ENCODE data around the gene MICU1. TPM values are rescaled to one million over a fixed set of nuclear protein-coding genes. Genes with fewer than 3 reads are reported as not detected.

Gene MICU1
- total and polyA plus RNA-seq, 8 donors, result 9.4 to 21.7 (median 12.6) TPM

GRCh38 chr10:72525277-72525676, 100.6 kb downstream of the MICU1 start:
- no peaks in the 10 kb centered on the region for H3K27me3 ChIP-seq
- ATAC-seq, result no peak
- H3K9me3 ChIP-seq, result no peaks in the 10 kb centered on the region
- no peak overlapping the region for H3K4me3 ChIP-seq
- intact Hi-C loops (cut with DNase I), result no loop called here
- H3K4me1 ChIP-seq, result no peaks in the 10 kb centered on the region
- H3K36me3 ChIP-seq, result no peaks in the 10 kb centered on the region
- no peak overlapping the region for H3K27ac ChIP-seq
- FAIRE-seq, result no peak
- TF ChIP-seq, protein P1, sequence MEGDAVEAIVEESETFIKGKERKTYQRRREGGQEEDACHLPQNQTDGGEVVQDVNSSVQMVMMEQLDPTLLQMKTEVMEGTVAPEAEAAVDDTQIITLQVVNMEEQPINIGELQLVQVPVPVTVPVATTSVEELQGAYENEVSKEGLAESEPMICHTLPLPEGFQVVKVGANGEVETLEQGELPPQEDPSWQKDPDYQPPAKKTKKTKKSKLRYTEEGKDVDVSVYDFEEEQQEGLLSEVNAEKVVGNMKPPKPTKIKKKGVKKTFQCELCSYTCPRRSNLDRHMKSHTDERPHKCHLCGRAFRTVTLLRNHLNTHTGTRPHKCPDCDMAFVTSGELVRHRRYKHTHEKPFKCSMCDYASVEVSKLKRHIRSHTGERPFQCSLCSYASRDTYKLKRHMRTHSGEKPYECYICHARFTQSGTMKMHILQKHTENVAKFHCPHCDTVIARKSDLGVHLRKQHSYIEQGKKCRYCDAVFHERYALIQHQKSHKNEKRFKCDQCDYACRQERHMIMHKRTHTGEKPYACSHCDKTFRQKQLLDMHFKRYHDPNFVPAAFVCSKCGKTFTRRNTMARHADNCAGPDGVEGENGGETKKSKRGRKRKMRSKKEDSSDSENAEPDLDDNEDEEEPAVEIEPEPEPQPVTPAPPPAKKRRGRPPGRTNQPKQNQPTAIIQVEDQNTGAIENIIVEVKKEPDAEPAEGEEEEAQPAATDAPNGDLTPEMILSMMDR (IDR thresholded peaks at IDR 0.05), result no peak
- WGBS, 2 donors, result 65 to 70% methylated on average over 5 of the region's 5 CpGs
- DNase-seq, result no peak

- ATAC-seq, result no peak
- Histone ChIP-seq H3K27ac (no peak overlapping the region), H3K4me1 (no peaks in the 10 kb centered on the region), H3K27me3 (no peaks in the 10 kb centered on the region), H3K9me3 (no peaks in the 10 kb centered on the region), H3K36me3 (no peaks in the 10 kb centered on the region), H3K4me3 (no peak overlapping the region)
- WGBS, 2 donors, result 83 to 88% methylated on average over 2 of the region's 2 CpGs
- no peak for DNase-seq
- TF ChIP-seq, protein P1 (IDR thresholded peaks at IDR 0.05), result no peak
- no peak for FAIRE-seq
- intact Hi-C loops (cut with DNase I), result no loop called here
Measured at GRCh38 chr10:72524489-72524888, 101.4 kb downstream of the MICU1 start.

GRCh38 chr10:72523932-72524396, 101.9 kb downstream of the MICU1 start:
- Histone ChIP-seq H3K36me3 (no peaks in the 10 kb centered on the region), H3K4me3 (no peak overlapping the region), H3K4me1 (no peaks in the 10 kb centered on the region), H3K27me3 (no peaks in the 10 kb centered on the region), H3K27ac (no peak overlapping the region), H3K9me3 (no peaks in the 10 kb centered on the region)
- intact Hi-C loops (cut with DNase I), result no loop called here
- DNase-seq (no peak), ATAC-seq (no peak), FAIRE-seq (no peak)
- TF ChIP-seq, protein P1 (IDR thresholded peaks at IDR 0.05), result no peak
- WGBS, 2 donors, result 92 to 94% methylated on average over 3 of the region's 3 CpGs

DNA sequence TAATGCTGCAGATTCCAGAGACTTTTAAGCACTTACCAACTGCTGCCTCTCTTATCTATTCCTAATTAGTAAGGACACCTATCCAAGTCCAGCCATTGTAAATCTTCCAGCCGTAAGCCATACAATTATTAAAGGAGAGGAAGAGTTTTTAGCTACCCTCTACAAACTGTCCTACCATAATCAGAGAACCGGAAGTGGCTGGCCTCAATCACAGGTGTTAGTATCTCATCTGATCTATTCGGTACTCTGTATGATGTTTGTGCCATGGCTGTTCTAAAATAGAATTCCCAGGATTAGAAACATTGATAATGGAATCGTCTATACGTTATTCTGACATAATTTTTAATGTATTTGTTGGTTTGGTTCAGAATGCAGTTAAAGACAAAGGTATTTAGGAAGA, 102.8 kb downstream of the MICU1 start:
- intact Hi-C loops (cut with DNase I), result no loop called here
- Histone ChIP-seq H3K27me3 (no peaks in the 10 kb centered on the region), H3K36me3 (no peaks in the 10 kb centered on the region), H3K27ac (no peak overlapping the region), H3K4me1 (no peaks in the 10 kb centered on the region), H3K9me3 (no peaks in the 10 kb centered on the region), H3K4me3 (no peak overlapping the region)
- DNase-seq (no peak), FAIRE-seq (no peak), ATAC-seq (no peak)
- TF ChIP-seq, protein P1 (IDR thresholded peaks at IDR 0.05), result no peak
- WGBS, 2 donors, result 85 to 92% methylated on average over 5 of the region's 5 CpGs

DNA sequence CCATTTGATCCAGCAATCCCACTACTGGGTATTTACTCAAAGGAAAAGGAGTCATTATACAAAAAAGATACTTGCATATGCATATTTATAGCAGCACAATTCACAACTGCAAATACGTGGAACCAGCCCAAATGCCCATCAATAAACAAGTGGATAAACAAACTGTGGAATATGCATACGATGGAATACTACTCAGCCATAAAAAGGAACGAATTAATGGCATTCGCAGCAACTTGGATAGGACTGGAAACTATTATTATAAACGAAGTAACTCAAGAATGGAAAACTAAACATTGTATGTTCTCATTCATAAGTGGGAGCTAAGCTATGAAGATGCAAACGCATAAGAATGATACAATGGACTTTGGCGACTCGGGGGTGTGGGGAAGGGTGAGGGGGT, 108.6 kb downstream of the MICU1 start:
- H3K9me3 ChIP-seq, result no peaks in the 10 kb centered on the region
- intact Hi-C loops (cut with DNase I), result no loop called here
- no peaks in the 10 kb centered on the region for H3K4me1 ChIP-seq
- H3K27ac ChIP-seq, result no peak overlapping the region
- ATAC-seq, result no peak
- H3K36me3 ChIP-seq, result no peaks in the 10 kb centered on the region
- DNase-seq, result no peak
- TF ChIP-seq, protein P1 (IDR thresholded peaks at IDR 0.05), result no peak
- FAIRE-seq, result no peak
- H3K4me3 ChIP-seq, result no peak overlapping the region
- 95 to 99% methylated on average over 8 of the region's 8 CpGs for WGBS, 2 donors
- H3K27me3 ChIP-seq, result no peaks in the 10 kb centered on the region
